ENCODE measurements around the gene TCF19.

DNA sequence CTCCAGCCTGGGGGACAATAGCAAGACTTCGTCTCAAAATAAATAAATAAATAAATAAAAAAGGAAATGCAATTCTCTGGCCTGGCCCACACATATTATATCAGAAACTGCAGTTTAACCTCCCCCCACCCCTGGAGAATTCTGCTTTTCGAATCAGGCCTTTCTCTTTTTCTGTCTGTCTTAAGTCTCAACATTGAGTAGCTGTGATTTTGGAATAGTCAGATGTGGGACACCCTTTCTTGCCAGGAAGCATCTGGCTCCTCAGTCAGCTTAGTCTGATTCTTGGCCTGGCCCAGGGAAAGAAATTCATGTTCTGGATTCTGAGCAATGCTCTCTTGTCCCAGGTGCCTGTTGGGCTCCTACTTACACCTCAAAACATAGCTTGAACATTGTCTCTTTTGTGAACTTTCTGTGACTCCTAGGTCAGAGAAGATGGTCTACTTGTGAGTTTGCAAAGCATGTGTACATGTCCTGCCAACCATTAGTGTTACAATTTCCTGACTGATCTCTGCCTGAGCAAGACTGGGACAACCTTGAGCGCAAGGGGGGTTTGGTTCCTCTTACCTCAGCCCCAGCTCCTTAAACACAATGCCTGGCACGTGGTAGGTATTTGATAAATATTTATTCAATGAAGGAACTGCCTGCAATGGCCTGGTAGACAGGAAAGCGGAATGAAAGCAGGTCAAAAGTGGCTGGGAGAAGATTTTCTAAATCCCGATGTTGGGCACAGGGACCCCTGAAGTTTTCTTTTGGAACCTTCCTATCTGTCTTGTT is 35.9 kb downstream of the TCF19 start:
- no peak for TF ChIP-seq GATA2 (IDR thresholded peaks at IDR 0.05; ENCODE audit: low read depth, low read length)
- no peak for TF ChIP-seq GATA3 (IDR thresholded peaks at IDR 0.05; ENCODE audit: low read depth, low read length)
